ENCODE measurements around the gene PARN.

Gene PARN

GRCh38 chr16:14449790-14450480, 180.1 kb downstream of the PARN start:
- no peak overlapping the region for H3K27ac ChIP-seq
- TF ChIP-seq ZFX (IDR thresholded peaks at IDR 0.05) (no peak), CTCF (conservative IDR thresholded peaks at IDR 0.05) (no peak)

- TF ChIP-seq ZFX (IDR thresholded peaks at IDR 0.05) (no peak), CTCF (conservative IDR thresholded peaks at IDR 0.05) (no peak)
- no peak overlapping the region for H3K27ac ChIP-seq
Observed at GRCh38 chr16:14449334-14449733, 180.7 kb downstream of the PARN start.

- no peak overlapping the region for H3K27ac ChIP-seq
- TF ChIP-seq ZFX (IDR thresholded peaks at IDR 0.05) (no peak), CTCF (conservative IDR thresholded peaks at IDR 0.05) (no peak)
Observed at GRCh38 chr16:14448879-14449278, 181.2 kb downstream of the PARN start.

- TF ChIP-seq CTCF (conservative IDR thresholded peaks at IDR 0.05) (no peak), ZFX (IDR thresholded peaks at IDR 0.05) (no peak)
- H3K27ac ChIP-seq = no peak overlapping the region
Observed at GRCh38 chr16:14447783-14448182, 182.3 kb downstream of the PARN start.

- H3K27ac ChIP-seq = no peak overlapping the region
- no peak for TF ChIP-seq CTCF (conservative IDR thresholded peaks at IDR 0.05)
- no peak for TF ChIP-seq ZFX (IDR thresholded peaks at IDR 0.05)
Observed at GRCh38 chr16:14446796-14447195, 183.3 kb downstream of the PARN start.

GRCh38 chr16:14445937-14446715, 183.9 kb downstream of the PARN start:
- H3K27ac ChIP-seq = no peak overlapping the region
- TF ChIP-seq ZFX (IDR thresholded peaks at IDR 0.05) (no peak), CTCF (conservative IDR thresholded peaks at IDR 0.05) (no peak)

Data from C4-2B (cell line).